ENCODE measurements around the gene NT5C. TPM values are rescaled to one million over a fixed set of nuclear protein-coding genes. Genes with fewer than 3 reads are reported as not detected.
A peak's percentile ranks its signal among the peaks of the same experiment; 100 is the strongest.
"Not testable (repeated sequence)": the region's sequence is repeated elsewhere in the genome, so short reads cannot be mapped to it uniquely, and the experiment has no call there.

The NT5C gene
- polyA plus RNA-seq, 3 donors, result 37.9 to 55.8 (median 51.3) TPM

DNA sequence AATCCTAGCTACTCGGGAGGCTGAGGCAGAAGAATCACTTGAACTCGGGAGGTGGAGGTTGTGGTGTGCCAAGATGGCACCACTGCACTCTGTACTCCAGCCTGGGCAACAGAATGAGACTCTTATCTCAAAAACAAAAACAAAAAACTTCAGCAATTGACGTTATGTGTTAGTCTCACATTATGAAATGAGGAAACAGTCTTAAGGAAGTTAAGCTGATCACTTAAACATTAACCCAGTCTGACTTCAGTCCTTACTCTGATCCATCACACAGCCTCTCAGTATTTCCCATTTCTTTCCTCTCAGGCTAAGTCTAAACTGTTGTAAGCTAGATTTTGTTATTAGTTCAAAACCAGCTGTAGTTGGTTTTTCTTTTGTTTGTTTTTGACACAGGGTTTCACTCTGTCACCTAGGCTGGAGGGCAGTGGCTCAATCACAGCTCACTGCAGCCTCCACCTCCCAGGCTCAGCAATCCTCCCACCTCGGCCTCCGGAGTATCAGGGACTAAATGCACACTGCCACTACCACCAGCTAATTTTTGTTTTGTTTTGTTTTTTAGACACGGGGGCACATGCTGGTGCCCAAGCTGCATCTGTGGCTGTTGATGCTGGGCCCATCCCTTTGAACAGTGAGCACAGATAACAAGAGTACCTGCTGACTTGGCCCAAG is 16.5 kb upstream of the NT5C start:
- no peak overlapping the region for H3K27ac ChIP-seq (ENCODE audit: low read depth, low read length)
- 80 to 85% (median 81%) methylated on average over 6 of the region's 6 CpGs for WGBS, 3 donors

DNA sequence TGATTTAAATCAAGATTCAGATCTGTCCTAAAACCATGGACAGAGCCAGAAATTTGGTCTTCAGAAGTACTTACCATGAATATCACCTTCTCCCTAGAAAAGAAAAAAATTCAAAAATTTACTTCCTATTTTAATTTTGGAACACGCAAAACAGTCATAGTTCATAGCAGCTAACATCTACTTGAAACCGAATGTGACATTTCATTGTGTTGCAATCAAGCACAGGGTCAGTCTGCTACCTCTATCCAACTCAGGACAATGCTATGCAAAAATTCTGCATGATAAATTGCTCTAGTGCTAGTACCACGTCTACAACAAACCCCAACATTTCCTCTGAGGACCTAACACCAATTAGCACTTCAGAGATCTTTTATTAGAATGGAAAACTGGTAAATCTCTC is 15.1 kb upstream of the NT5C start:
- 56 to 80% (median 63%) methylated on average over 3 of the region's 3 CpGs for WGBS, 3 donors
- no peak overlapping the region for H3K27ac ChIP-seq (ENCODE audit: low read depth, low read length)

DNA sequence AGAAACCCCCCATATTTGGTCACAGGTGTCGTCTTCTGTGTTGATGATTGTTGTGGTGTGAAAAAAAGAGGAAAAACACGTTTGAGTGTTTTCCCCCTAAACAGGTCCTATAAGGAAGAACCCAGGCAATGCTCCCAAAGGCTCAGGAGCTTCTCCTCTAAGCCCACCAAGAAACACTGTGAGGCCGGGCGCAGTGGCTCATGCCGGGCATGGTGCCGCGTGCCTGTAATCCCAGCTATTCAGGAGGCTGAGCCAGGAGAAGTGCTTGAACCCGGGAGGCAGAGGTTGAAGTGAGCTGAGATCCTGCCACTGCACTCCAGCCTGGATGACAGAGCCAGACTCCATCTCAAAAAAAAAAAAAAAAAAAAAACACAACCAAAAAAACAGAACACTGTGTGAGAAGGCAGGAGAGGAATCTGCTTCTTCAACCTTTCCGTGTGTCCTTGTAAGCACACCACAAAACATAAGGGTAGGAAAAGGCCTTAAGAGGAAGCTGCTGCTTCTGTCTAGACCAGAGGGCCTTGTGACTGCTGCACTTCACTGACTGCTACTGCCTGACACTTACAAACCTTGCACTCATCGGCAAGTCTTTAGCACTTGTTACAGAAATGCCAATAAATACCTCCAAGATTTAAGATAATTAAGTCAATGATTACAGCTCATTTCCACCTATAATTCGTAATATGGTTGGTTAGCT is 13.4 kb upstream of the NT5C start:
- WGBS, 3 donors, result 88 to 91% (median 90%) methylated on average over 11 of the region's 11 CpGs
- H3K27ac ChIP-seq (ENCODE audit: low read depth, low read length), result no peak overlapping the region

- H3K27ac ChIP-seq (ENCODE audit: low read depth, low read length), result no peak overlapping the region
- WGBS, 3 donors, result 85 to 88% (median 86%) methylated on average over 13 of the region's 13 CpGs
Measured at GRCh38 chr17:75142236-75142971, 10.9 kb upstream of the NT5C start.

DNA sequence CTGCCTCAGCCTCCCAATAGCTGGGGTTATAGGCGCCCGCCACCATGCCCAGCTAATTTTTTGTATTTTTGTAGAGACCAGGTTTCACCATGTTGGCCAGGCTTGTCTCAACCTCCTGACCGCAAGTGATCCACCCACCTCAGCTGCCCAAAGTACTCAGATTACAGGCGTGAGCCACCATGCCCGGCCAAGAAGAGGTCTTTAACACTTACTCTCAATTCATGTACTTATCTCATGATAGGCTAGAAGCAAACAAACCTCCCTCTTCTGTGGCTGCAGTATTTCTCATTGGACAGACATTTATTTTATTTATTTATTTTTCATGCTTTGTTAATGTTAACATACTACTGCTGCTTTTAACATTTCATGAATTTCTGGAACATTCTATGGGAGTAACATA is 7.0 kb upstream of the NT5C start:
- WGBS, 3 donors, result 95 to 99% (median 96%) methylated on average over 5 of the region's 5 CpGs

GRCh38 chr17:75137762-75138161 is 6.2 kb upstream of the NT5C start:
- WGBS, 3 donors, result 94 to 96% (median 94%) methylated on average over 9 of the region's 9 CpGs
- not testable (repeated sequence) for H3K27ac ChIP-seq (ENCODE audit: low read depth, low read length)

More for the DNA sequence above, 7.0 kb upstream of the NT5C start:
- H3K27ac ChIP-seq (ENCODE audit: low read depth, low read length), result no peak overlapping the region

DNA sequence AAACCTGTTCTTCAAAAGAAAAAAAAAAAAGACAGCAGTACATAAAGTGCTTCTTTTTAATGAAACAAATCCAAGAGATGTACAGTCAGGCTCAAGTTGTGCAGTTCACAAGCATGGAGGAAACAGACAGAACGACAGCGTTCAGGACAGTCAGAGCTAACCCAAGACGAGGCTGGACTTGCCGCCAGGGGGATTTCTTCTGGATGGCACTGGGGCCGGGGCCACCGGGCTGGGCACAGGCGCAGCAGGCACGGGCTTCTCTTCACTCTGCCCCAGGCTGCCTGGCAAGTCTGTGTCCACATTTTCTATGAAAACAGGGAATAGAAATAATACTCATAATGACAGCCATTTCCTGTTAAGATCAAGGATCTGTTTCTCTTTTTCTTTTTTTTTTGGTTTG is 4.4 kb upstream of the NT5C start:
- WGBS, 3 donors, result 88 to 92% (median 90%) methylated on average over 8 of the region's 8 CpGs

GRCh38 chr17:75135452-75135851 is 3.9 kb upstream of the NT5C start:
- H3K27ac ChIP-seq (ENCODE audit: low read depth, low read length), result no peak overlapping the region
- 89 to 95% (median 91%) methylated on average over 5 of the region's 5 CpGs for WGBS, 3 donors

More for the DNA sequence above, 4.4 kb upstream of the NT5C start:
- no peak overlapping the region for H3K27ac ChIP-seq (ENCODE audit: low read depth, low read length)

- WGBS, 3 donors, result 89 to 93% (median 92%) methylated on average over 14 of the region's 14 CpGs
- H3K27ac ChIP-seq (ENCODE audit: low read depth, low read length), result not testable (repeated sequence)
Measured at GRCh38 chr17:75133607-75134347, 2.2 kb upstream of the NT5C start.

DNA sequence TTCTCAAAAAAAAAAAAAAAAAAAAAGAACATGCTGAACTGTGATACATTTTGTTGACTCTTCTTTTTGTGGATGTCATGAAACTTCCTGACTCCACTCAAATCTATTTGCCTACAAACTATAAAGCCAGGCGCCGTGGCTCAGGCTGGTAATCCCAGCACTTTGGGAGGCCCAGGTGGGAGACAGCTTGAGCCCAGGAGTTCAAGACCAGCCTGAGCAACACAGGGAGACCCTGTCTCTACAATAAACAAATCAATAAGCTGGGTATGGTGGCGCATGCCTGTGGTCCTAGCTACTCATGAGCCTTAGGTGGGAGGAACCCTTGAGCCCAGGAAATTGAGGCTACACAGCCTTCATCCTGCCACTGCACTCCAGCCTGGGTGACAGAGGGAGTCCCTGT is 1.5 kb upstream of the NT5C start:
- WGBS, 3 donors, result 93 to 96% (median 95%) methylated on average over 3 of the region's 3 CpGs
- no peak overlapping the region for H3K27ac ChIP-seq (ENCODE audit: low read depth, low read length)

GRCh38 chr17:75132018-75133000 is 767 bp upstream of the NT5C start:
- not testable (repeated sequence) for H3K27ac ChIP-seq (ENCODE audit: low read depth, low read length)
- WGBS, 3 donors, result 77 to 83% (median 82%) methylated on average over 40 of the region's 40 CpGs

DNA sequence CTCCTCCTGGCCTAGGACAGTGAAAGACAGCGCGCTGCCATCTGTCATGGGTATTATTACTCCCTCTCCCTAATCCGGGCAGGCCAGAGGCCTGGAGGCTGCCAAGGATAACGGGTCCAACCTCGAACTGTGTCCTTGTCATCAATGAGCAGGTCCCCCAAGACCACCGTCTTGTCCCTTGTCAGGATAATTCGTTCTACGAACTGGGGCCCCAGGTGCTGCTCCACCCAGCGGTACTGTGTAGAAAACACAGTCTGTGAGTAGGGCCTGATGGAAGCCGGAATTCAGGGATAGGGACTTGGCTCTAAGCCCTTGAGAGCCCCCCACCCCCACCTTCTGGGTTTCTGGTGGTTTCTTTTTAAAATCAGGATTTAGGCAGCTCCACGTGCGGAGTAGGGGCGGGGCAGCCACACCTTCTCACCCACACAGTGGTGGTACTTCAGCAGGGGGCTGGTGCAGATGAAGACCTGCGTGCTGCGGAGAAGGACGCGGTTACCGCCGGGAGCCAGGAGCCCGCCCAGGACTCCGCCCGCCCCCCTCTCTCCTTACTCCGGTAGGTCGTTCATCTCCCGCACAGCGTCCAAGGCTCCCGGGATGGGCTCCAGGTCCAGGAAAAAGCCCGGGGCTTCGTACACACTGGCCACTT is 787 bp downstream of the NT5C start:
- 10 to 16% (median 15%) methylated on average over 28 to 29 of the region's 29 CpGs for WGBS, 3 donors

GRCh38 chr17:75130059-75130631 is 1.4 kb downstream of the NT5C start:
- H3K27ac ChIP-seq (ENCODE audit: low read depth, low read length), result no peak overlapping the region
- WGBS, 3 donors, result 73 to 85% (median 79%) methylated on average over 24 of the region's 24 CpGs

More for the DNA sequence above, 787 bp downstream of the NT5C start:
- peak overlapping the region; percentile 17 for H3K27ac ChIP-seq (ENCODE audit: low read depth, low read length)

DNA sequence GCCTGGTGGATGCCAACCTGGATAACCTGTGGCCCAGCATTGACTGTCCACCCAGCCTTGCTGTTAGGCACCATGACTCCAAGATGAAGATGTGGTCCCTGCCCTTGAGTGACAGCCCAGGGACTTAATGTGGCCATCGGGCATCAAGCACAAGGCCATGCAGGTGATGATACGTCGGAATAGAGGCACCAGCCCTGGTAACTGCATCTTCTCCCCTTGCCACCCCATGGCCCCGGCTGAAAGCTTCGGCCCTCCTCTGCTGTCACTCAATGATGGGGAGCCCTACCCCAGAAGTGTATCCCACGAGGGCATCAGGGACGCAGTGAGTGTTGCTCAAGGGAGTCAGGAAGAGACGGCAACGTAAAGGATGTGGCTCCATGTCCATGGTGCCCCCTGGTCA is 2.0 kb downstream of the NT5C start:
- H3K27ac ChIP-seq (ENCODE audit: low read depth, low read length), result no peak overlapping the region
- WGBS, 3 donors, result 88 to 90% (median 88%) methylated on average over 9 of the region's 9 CpGs

GRCh38 chr17:75128694-75129505 is 2.6 kb downstream of the NT5C start:
- WGBS, 3 donors, result 83 to 92% (median 89%) methylated on average over 33 of the region's 33 CpGs
- H3K27ac ChIP-seq (ENCODE audit: low read depth, low read length), result no peak overlapping the region

GRCh38 chr17:75127936-75128335 is 3.6 kb downstream of the NT5C start:
- 88 to 90% (median 90%) methylated on average over 5 of the region's 5 CpGs for WGBS, 3 donors
- not testable (repeated sequence) for H3K27ac ChIP-seq (ENCODE audit: low read depth, low read length)

Data from adipose tissue (tissue), 3 donors.